B cell (primary cell): ENCODE measurements around the gene CECR2. TPM values are rescaled to one million over a fixed set of nuclear protein-coding genes. Genes with fewer than 3 reads are reported as not detected.

Experiments
- ATAC-seq: fragments of 200-7000 bp; cut with Tn5 transposase; one replicate; pipeline ENCODE4 v1.10.0; 2021; ENCODE audit warnings: low read depth, mild to moderate bottlenecking, moderate number of reproducible peaks, moderate library complexity
- CTCF ChIA-PET: fragments of 350-600 bp; sonication (Branson Sonifier 250); formaldehyde crosslinking; loops from one replicate; lab custom pipeline; 2021; ENCODE audit warnings: antibody characterized with exemption, inconsistent platforms; lab: Charles Lee
- POLR2A ChIA-PET: fragments of 350-600 bp; sonication (Branson Sonifier 250); formaldehyde crosslinking; loops from one replicate; lab custom pipeline; 2021; ENCODE audit warnings: antibody characterized with exemption; lab: Charles Lee
- DNase-seq: peaks from one replicate; pipeline ENCODE4 v3.0.0; 2013
- H2AFZ ChIP-seq: 2 replicates; pipeline ENCODE4 v1.6.1; 2012; ENCODE audit warnings: mild to moderate bottlenecking, low read depth, low read length; ENCODE audit not compliant: insufficient read depth, poor library complexity, severe bottlenecking
- H3K27ac ChIP-seq, 2 donors: 1 replicate in 1 of 2; 2 replicates in 1 of 2; pipeline ENCODE4 v1.5.1; 2012 to 2013; ENCODE audit warnings: low read length in 2 of 2, mild to moderate bottlenecking in 2 of 2, moderate library complexity in 1 of 2
- H3K27me3 ChIP-seq, 4 experiments: fragments of 200-600 bp in 1 of 4; sonication (generic) in 1 of 4; replicated peaks in 1 of 4; 1 replicate in 2 of 4; 2 replicates in 2 of 4; pipeline versions ENCODE4 v1.6.1 to v1.7.0; 2013 to 2016; ENCODE audit warnings: low read length in 3 of 4, mild to moderate bottlenecking in 2 of 4, mixed read lengths in 1 of 4, moderate library complexity in 1 of 4; ENCODE audit not compliant: insufficient read depth in 4 of 4, control insufficient read depth in 3 of 4; ENCODE audit errors: control extremely low read depth in 1 of 4
- H3K36me3 ChIP-seq, 2 experiments: replicated peaks in 1 of 2; 1 replicate in 1 of 2; 2 replicates in 1 of 2; pipeline versions ENCODE4 v1.6.1 to v1.7.1; 2013; ENCODE audit warnings: low read length in 1 of 2; ENCODE audit not compliant: insufficient read depth in 2 of 2, control insufficient read depth in 1 of 2; ENCODE audit errors: control extremely low read depth in 1 of 2, extremely low read depth in 1 of 2
- H3K4me1 ChIP-seq, 2 donors: fragments of 200-600 bp in 1 of 2; sonication (generic) in 1 of 2; 1 replicate in 1 of 2; 2 replicates in 1 of 2; pipeline versions ENCODE4 v1.5.1 to v1.6.1; 2013 to 2017; ENCODE audit warnings: low read length in 2 of 2; ENCODE audit not compliant: control insufficient read depth in 2 of 2, insufficient read depth in 2 of 2
- H3K4me2 ChIP-seq: replicated peaks from 2 replicates; pipeline ENCODE3; 2012; ENCODE audit warnings: mild to moderate bottlenecking, low read depth, low read length; ENCODE audit not compliant: poor library complexity, severe bottlenecking
- H3K4me3 ChIP-seq, 5 experiments: fragments of 200-600 bp in 1 of 5; sonication (generic) in 1 of 5; 1 replicate in 3 of 5; 2 replicates in 2 of 5; pipeline versions ENCODE4 v1.5.1 to v1.7.0; 2011 to 2016; ENCODE audit warnings: low read length in 4 of 5, mild to moderate bottlenecking in 4 of 5, low read depth in 2 of 5, control low read depth in 1 of 5, moderate library complexity in 1 of 5; ENCODE audit not compliant: insufficient read depth in 1 of 5; ENCODE audit errors: control extremely low read depth in 1 of 5, extremely low read depth in 1 of 5
- H3K79me2 ChIP-seq: fragments of 200-600 bp; sonication (generic); one replicate; pipeline ENCODE4 v1.6.0; 2016; ENCODE audit warnings: low read length; ENCODE audit not compliant: control insufficient read depth, insufficient read depth
- H3K9ac ChIP-seq: fragments of 200-600 bp; sonication (generic); 2 replicates; pipeline ENCODE4 v1.6.1; 2017; ENCODE audit warnings: mild to moderate bottlenecking, low read length, moderate library complexity
- H3K9me3 ChIP-seq, 3 donors: one replicate each; pipeline versions ENCODE4 v1.6.1 to v1.7.1; 2013; ENCODE audit warnings: low read length in 2 of 3; ENCODE audit not compliant: control insufficient read depth in 2 of 3, insufficient read depth in 1 of 3; ENCODE audit errors: control extremely low read depth in 1 of 3
- H4K20me1 ChIP-seq: 2 replicates; pipeline ENCODE4 v1.6.0; 2012; ENCODE audit warnings: mild to moderate bottlenecking, low read length; ENCODE audit not compliant: insufficient read depth, control insufficient read depth, poor library complexity, severe bottlenecking
- H3K27ac Mint-ChIP-seq: one replicate; pipeline ENCODE4 v1.8.0; 2021; ENCODE audit warnings: mixed read lengths
- H3K27me3 Mint-ChIP-seq: one replicate; pipeline ENCODE4 v1.8.0; 2021; ENCODE audit warnings: mixed read lengths
- H3K4me1 Mint-ChIP-seq: one replicate; pipeline ENCODE4 v1.8.0; 2021; ENCODE audit warnings: mixed read lengths
- H3K4me3 Mint-ChIP-seq: one replicate; pipeline ENCODE4 v1.8.0; 2021; ENCODE audit warnings: mixed read lengths
- H3K9me3 Mint-ChIP-seq: one replicate; pipeline ENCODE4 v1.8.0; 2022; ENCODE audit warnings: mixed read lengths; ENCODE audit not compliant: insufficient read depth
- EZH2 ChIP-seq: IDR thresholded peaks from 2 replicates; pipeline ENCODE4 v1.6.1; 2012; ENCODE audit warnings: borderline replicate concordance, low read depth, mild to moderate bottlenecking, moderate library complexity, low read length; ENCODE audit not compliant: insufficient read depth, poor library complexity, severe bottlenecking
- WGBS: methylation state at CpG from one replicate; pipeline ENCODE4 v1.1.5; 2013; ENCODE audit warnings: missing lambda C conversion rate; ENCODE audit not compliant: insufficient coverage; 5-methylcytosine and 5-hydroxymethylcytosine counted together
- intact Hi-C: fragments of 100-400 bp; cut with micrococcal nuclease; formaldehyde crosslinking; loops from one replicate; pipeline ENCODE4 v1.10.0; 2022
- polyA plus RNA-seq: library from polyadenylated mRNA; depleted of rRNA; stranded (reverse); fragments of >200 nt; gene quantifications from 2 replicates; pipeline ENCODE4 v1.2.3, GENCODE V29; 2012
- total RNA-seq, 2 donors: library from RNA; stranded (reverse); fragments of 120-200 nt in 1 of 2; gene quantifications; 1 replicate in 1 of 2; 2 replicates in 1 of 2; pipeline versions ENCODE4 v1.2.3 to v1.2.4, GENCODE V29; 2013 to 2022
- TF ChIP-seq, protein P1 (sequence below): fragments of 200-600 bp; IDR thresholded peaks from one replicate; pipeline ENCODE4 v1.8.0; 2022; ENCODE audit warnings: antibody characterized with exemption, mild to moderate bottlenecking

Gene CECR2
- total and polyA plus RNA-seq, 2 donors (not counting 1 experiment from before 2014, with no cell fraction given): 0.13 to 6.6 TPM

DNA sequence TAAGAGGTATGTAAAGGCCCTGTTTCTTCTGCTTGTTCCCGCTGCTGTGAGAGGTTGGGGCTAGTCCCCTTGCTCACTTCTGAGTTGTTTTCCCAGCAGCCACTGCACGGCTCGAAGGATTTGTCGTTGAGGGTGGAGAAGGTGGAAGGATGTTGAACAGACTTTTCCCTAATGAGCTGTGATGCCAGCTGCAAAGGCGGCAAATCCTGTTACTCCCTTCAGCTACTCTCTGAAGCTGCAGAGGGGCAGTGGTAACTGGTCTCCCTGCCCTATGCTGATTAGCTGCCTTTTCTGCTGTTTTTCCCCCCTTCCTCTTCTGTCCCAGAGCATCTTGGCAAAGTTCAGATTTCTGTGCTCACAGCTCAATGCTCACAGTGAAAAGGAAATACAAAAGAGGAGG is 103.7 kb downstream of the CECR2 start:
- Mint-ChIP-seq H3K4me1 (no peaks in the 10 kb centered on the region), H3K9me3 (no peaks in the 10 kb centered on the region), H3K27ac (no peak overlapping the region), H3K4me3 (no peak overlapping the region), H3K27me3 (peaks cover 44% of the 10 kb centered on the region)
- TF ChIP-seq, protein P1, sequence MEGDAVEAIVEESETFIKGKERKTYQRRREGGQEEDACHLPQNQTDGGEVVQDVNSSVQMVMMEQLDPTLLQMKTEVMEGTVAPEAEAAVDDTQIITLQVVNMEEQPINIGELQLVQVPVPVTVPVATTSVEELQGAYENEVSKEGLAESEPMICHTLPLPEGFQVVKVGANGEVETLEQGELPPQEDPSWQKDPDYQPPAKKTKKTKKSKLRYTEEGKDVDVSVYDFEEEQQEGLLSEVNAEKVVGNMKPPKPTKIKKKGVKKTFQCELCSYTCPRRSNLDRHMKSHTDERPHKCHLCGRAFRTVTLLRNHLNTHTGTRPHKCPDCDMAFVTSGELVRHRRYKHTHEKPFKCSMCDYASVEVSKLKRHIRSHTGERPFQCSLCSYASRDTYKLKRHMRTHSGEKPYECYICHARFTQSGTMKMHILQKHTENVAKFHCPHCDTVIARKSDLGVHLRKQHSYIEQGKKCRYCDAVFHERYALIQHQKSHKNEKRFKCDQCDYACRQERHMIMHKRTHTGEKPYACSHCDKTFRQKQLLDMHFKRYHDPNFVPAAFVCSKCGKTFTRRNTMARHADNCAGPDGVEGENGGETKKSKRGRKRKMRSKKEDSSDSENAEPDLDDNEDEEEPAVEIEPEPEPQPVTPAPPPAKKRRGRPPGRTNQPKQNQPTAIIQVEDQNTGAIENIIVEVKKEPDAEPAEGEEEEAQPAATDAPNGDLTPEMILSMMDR: no peak
- no peak for TF ChIP-seq EZH2
- Histone ChIP-seq H3K36me3 (no peaks in the 10 kb centered on the region), H3K9ac (no peak overlapping the region), H3K9me3 (no peaks in the 10 kb centered on the region), H3K27ac (no peak overlapping the region), H2AFZ (no peak overlapping the region), H3K27me3 (peaks cover 0 to 3% (median 0%) of the 10 kb centered on the region in 4 experiments), H3K79me2 (no peaks in the 10 kb centered on the region), H4K20me1 (no peaks in the 10 kb centered on the region), H3K4me1 (no peaks in the 10 kb centered on the region), H3K4me3 (no peak overlapping the region), H3K4me2 (no peak overlapping the region)
- intact Hi-C loops: no loop called here
- ChIA-PET CTCF (interaction anchor here (2.5 kb wide), 1 partner anchor 29 kb away, joined by 9 read pairs; no protein-coding TSS in a partner anchor), POLR2A (no interaction called here)
- DNase-seq: no peak
- WGBS: 95% methylated on average over 3 of the region's 5 CpGs
- no peak for ATAC-seq

DNA sequence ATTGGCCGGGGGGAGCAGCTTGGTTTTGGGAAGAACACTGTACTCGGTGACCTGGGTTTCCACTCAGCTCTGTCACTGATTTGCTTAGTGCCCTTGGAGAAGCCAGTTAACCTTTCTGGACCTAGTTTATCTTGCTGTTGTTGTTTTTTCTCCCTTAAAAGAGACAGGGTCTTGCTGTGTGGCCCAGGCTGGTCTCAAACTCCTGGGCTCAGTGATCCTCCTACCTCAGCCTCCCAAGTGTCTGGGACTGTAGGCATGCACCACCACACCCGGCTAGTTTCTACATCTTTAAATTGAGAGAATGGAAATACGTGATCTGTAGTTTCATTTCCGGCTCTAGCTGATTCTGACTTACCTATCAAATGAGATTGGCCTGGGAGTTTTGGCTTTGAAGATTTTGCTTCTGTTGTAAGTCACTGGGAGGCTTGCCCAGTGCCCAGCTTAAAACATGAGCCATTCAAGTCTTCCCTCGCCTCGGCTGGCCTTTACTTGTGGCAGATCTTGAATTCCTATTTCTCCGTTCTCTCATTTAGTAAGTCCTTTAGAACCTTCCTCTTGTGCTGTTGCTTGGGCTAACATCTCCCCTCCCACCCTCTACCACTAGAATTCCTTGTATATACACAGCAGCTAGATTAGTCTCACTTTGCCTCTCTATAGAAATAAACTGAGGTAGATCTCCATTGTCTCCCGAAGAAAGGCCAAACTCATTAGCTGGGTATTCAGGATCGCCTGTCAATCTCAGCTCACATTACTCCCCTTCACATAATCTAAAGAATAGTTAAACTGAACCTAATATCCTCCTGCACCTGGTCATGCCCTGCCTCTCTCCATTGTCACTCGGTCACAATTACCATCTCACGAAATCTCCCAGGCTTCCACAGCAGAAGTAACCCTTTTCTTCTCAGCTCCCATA is 106.3 kb downstream of the CECR2 start:
- intact Hi-C loops: no loop called here
- no peak for DNase-seq
- TF ChIP-seq, protein P1: no peak
- no peak for TF ChIP-seq EZH2
- Histone ChIP-seq H4K20me1 (no peaks in the 10 kb centered on the region), H3K4me1 (no peaks in the 10 kb centered on the region), H3K27me3 (peaks cover 0 to 3% (median 0%) of the 10 kb centered on the region in 4 experiments), H3K9me3 (no peaks in the 10 kb centered on the region), H3K4me3 (no peak overlapping the region), H3K79me2 (no peaks in the 10 kb centered on the region), H3K36me3 (no peaks in the 10 kb centered on the region), H3K4me2 (no peak overlapping the region), H3K9ac (no peak overlapping the region), H2AFZ (no peak overlapping the region), H3K27ac (no peak overlapping the region)
- H3K9me3 Mint-ChIP-seq: no peaks in the 10 kb centered on the region
- CTCF ChIA-PET: interaction anchor here (0.9 to 2.5 kb wide), 2 partner anchors 26 to 195 kb away, joined by 4 to 9 read pairs; no protein-coding TSS in a partner anchor
- H3K4me1 Mint-ChIP-seq: no peaks in the 10 kb centered on the region
- no peak overlapping the region for H3K4me3 Mint-ChIP-seq
- 94% methylated on average over 9 of the region's 12 CpGs for WGBS
- no peak for ATAC-seq
- peaks cover 41% of the 10 kb centered on the region for H3K27me3 Mint-ChIP-seq
- no peak overlapping the region for H3K27ac Mint-ChIP-seq
- POLR2A ChIA-PET: no interaction called here
